ENCODE results near the gene MAP3K5. TPM values are rescaled to one million over a fixed set of nuclear protein-coding genes. Genes with fewer than 3 reads are reported as not detected.

The MAP3K5 gene
- total and polyA plus RNA-seq, 9 of the 15 experiments (the other 6 are each of a cell fraction or from before 2014, with no cell fraction given): 2.2 to 13.0 (median 9.9) TPM

DNA sequence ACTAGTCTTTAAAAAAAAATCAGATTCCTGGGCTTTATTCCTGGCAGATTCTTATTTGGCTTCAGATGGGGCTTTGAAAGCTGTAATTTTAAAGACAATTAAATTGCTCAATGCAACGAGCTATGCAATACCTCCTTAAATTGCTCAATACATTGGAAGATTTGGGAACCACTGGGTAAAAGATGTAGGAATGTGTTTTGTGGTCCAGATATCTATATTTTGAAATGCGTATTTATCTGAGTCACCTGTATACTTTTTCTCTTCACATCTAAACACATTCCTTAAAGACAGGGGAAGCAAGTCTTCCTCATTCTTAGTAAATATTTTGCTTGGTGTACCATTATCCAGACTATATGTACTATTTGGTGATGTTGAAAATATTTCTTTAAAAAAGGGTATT lies 212.5 kb downstream of the MAP3K5 start:
- no TSS peak for BruUV-seq (replicated peaks)
- 58% methylated on average over 2 of the region's 2 CpGs for WGBS (ENCODE audit: insufficient coverage, low coverage, missing lambda C conversion rate)
- ATAC-seq (no peak), FAIRE-seq (no peak), DNase-seq (ENCODE audit: extremely low read depth in 1 of 4, low spot score in 3 of 4) (no peak)
- Histone ChIP-seq H3K4me2 (ENCODE audit: insufficient read depth, low read length) (no peak overlapping the region), H3K4me1 (replicated peaks in 1 of 2; ENCODE audit: control insufficient read depth in 2 of 2, insufficient read depth in 2 of 2, low read length in 2 of 2) (no peaks in the 10 kb centered on the region), H3K9ac (ENCODE audit: insufficient read depth in 1 of 2, low read depth in 2 of 2, low read length in 2 of 2) (no peak overlapping the region), H3K27ac (ENCODE audit: extremely low read depth, low read depth, low read length) (no peak overlapping the region), H3K9me1 (ENCODE audit: control insufficient read depth, insufficient read depth, low read length) (no peaks in the 10 kb centered on the region), H3K36me3 (ENCODE audit: control insufficient read depth, insufficient read depth, low read length) (peaks cover 43% of the 10 kb centered on the region), H3K9me3 (replicated peaks; ENCODE audit: control insufficient read depth, insufficient read depth, low read depth, low read length) (no peaks in the 10 kb centered on the region), H3K27me3 (ENCODE audit: control insufficient read depth in 2 of 2, insufficient read depth in 2 of 2, low read length in 2 of 2) (no peaks in the 10 kb centered on the region), H4K20me1 (replicated peaks; ENCODE audit: control insufficient read depth, insufficient read depth, low read length) (no peaks in the 10 kb centered on the region), H2AFZ (ENCODE audit: low read depth, low read length) (no peak overlapping the region), H3K4me3 (no peak overlapping the region), H3K79me2 (ENCODE audit: control insufficient read depth, insufficient read depth, low read length) (no peaks in the 10 kb centered on the region)
- intact Hi-C loops (cut with micrococcal nuclease): loop anchor here (10.0 kb wide), 1 partner anchor 345 kb away; the partner anchor contains the start of gene SLC35D3
- ChIA-PET CTCF (ENCODE audit: low intra/inter-chr PET ratio) (no interaction called here), POLR2A (interaction anchor here (0.6 kb wide), 1 partner anchor 222 kb away, joined by 4 read pairs; no protein-coding TSS in a partner anchor)
- in situ Hi-C loops (cut with MboI): no loop called here
- TF ChIP-seq, protein P1, sequence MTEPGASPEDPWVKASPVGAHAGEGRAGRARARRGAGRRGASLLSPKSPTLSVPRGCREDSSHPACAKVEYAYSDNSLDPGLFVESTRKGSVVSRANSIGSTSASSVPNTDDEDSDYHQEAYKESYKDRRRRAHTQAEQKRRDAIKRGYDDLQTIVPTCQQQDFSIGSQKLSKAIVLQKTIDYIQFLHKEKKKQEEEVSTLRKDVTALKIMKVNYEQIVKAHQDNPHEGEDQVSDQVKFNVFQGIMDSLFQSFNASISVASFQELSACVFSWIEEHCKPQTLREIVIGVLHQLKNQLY (CRISPR knock-in tag; conservative IDR thresholded peaks at IDR 0.05): no peak
- TF ChIP-seq CEBPG (CRISPR knock-in tag; IDR thresholded peaks at IDR 0.05): no peak
- TF ChIP-seq CEBPG (tag; conservative IDR thresholded peaks at IDR 0.05 in 1 of 2, IDR thresholded peaks at IDR 0.05 in 1 of 2): peak; percentile 37 to 54; a peak in 3 of 4 replicates

- H2AFZ ChIP-seq (ENCODE audit: low read depth, low read length): no peak overlapping the region
- no TSS peak for BruUV-seq (replicated peaks)
- peaks cover 30% of the 10 kb centered on the region for H3K36me3 ChIP-seq (ENCODE audit: control insufficient read depth, insufficient read depth, low read length)
- intact Hi-C loops (cut with micrococcal nuclease) (no loop called here), in situ Hi-C loops (cut with MboI) (no loop called here)
- H3K27me3 ChIP-seq (ENCODE audit: control insufficient read depth in 2 of 2, insufficient read depth in 2 of 2, low read length in 2 of 2): no peaks in the 10 kb centered on the region
- 45% methylated on average over 6 of the region's 6 CpGs for WGBS (ENCODE audit: insufficient coverage, low coverage, missing lambda C conversion rate)
- no peaks in the 10 kb centered on the region for H3K79me2 ChIP-seq (ENCODE audit: control insufficient read depth, insufficient read depth, low read length)
- no peaks in the 10 kb centered on the region for H3K4me1 ChIP-seq (replicated peaks in 1 of 2; ENCODE audit: control insufficient read depth in 2 of 2, insufficient read depth in 2 of 2, low read length in 2 of 2)
- no peak overlapping the region for H3K27ac ChIP-seq (ENCODE audit: extremely low read depth, low read depth, low read length)
- ATAC-seq: no peak
- no peak overlapping the region for H3K9ac ChIP-seq (ENCODE audit: insufficient read depth in 1 of 2, low read depth in 2 of 2, low read length in 2 of 2)
- H3K4me2 ChIP-seq (ENCODE audit: insufficient read depth, low read length): no peak overlapping the region
- TF ChIP-seq IRF2 (CRISPR knock-in tag; IDR thresholded peaks at IDR 0.05) (no peak), MECOM (CRISPR knock-in tag; IDR thresholded peaks at IDR 0.05) (no peak), ZNF253 (CRISPR knock-in tag; conservative IDR thresholded peaks at IDR 0.05) (no peak), ZNF121 (CRISPR knock-in tag; conservative IDR thresholded peaks at IDR 0.05) (no peak), NEUROD1 (IDR thresholded peaks at IDR 0.05; ENCODE audit: borderline replicate concordance, low read depth, low read length, partially characterized antibody) (no peak), KLF1 (tag; IDR thresholded peaks at IDR 0.05) (no peak), MIER1 (IDR thresholded peaks at IDR 0.05; ENCODE audit: low read depth) (no peak), ARID3B (CRISPR knock-in tag; IDR thresholded peaks at IDR 0.05; ENCODE audit: borderline replicate concordance) (no peak)
- no peaks in the 10 kb centered on the region for H3K9me1 ChIP-seq (ENCODE audit: control insufficient read depth, insufficient read depth, low read length)
- no peak for DNase-seq (ENCODE audit: extremely low read depth in 1 of 4, low spot score in 3 of 4)
- POLR2A ChIA-PET: no interaction called here
- CTCF ChIA-PET (ENCODE audit: low intra/inter-chr PET ratio): no interaction called here
- FAIRE-seq: no peak
- H3K9me3 ChIP-seq (replicated peaks; ENCODE audit: control insufficient read depth, insufficient read depth, low read depth, low read length): no peaks in the 10 kb centered on the region
- no peak overlapping the region for H3K4me3 ChIP-seq
- no peaks in the 10 kb centered on the region for H4K20me1 ChIP-seq (replicated peaks; ENCODE audit: control insufficient read depth, insufficient read depth, low read length)
These were observed 215.5 kb downstream of the MAP3K5 start for GRCh38 chr6:136576821-136577220.
